DOHH2 (cell line): ENCODE data around the gene GAB2.

Source experiments
- H3F3A ChIP-seq: fragments of 200-600 bp; sonication (generic), shearing (Covaris generic); 2 replicates; pipeline ENCODE4 v1.6.0; 2016; ENCODE audit warnings: antibody characterized with exemption, mild to moderate bottlenecking; ENCODE audit not compliant: control insufficient read depth, insufficient read depth
- H3K27ac ChIP-seq: fragments of 200-600 bp; sonication (generic); 2 replicates; pipeline ENCODE4 v1.5.1; 2014; ENCODE audit warnings: low read depth, mild to moderate bottlenecking, low read length, moderate library complexity
- H3K27me3 ChIP-seq: fragments of 200-600 bp; sonication (generic); 2 replicates; pipeline ENCODE4 v1.6.1; 2014; ENCODE audit warnings: mild to moderate bottlenecking, low read length, mixed read lengths; ENCODE audit not compliant: control insufficient read depth
- H3K36me3 ChIP-seq: fragments of 200-600 bp; sonication (generic); 2 replicates; pipeline ENCODE4 v1.6.1; 2014; ENCODE audit warnings: mild to moderate bottlenecking, low read length, moderate library complexity, mixed read lengths; ENCODE audit not compliant: control insufficient read depth
- H3K4me1 ChIP-seq: fragments of 200-600 bp; sonication (generic); 2 replicates; pipeline ENCODE4 v1.6.1; 2014; ENCODE audit warnings: mild to moderate bottlenecking, low read length, mixed read lengths; ENCODE audit not compliant: control insufficient read depth
- H3K4me2 ChIP-seq: fragments of 200-600 bp; sonication (generic); 2 replicates; pipeline ENCODE4 v1.6.0; 2014; ENCODE audit warnings: mild to moderate bottlenecking, low read length, moderate library complexity
- H3K4me3 ChIP-seq: fragments of 200-600 bp; sonication (generic); 2 replicates; pipeline ENCODE4 v1.5.1; 2014; ENCODE audit warnings: mild to moderate bottlenecking, low read length, mixed read lengths
- H3K79me2 ChIP-seq: fragments of 200-600 bp; sonication (generic); 2 replicates; pipeline ENCODE4 v1.6.1; 2014; ENCODE audit warnings: mild to moderate bottlenecking, low read length, mixed read lengths; ENCODE audit not compliant: control insufficient read depth
- H3K9me2 ChIP-seq: fragments of 200-600 bp; sonication (generic); replicated peaks from 2 replicates; pipeline ENCODE4 v1.6.1; 2014; ENCODE audit warnings: mild to moderate bottlenecking, low read length, mixed read lengths; ENCODE audit not compliant: control insufficient read depth
- H3K9me3 ChIP-seq: fragments of 200-600 bp; sonication (generic); 2 replicates; pipeline ENCODE4 v1.6.1; 2014; ENCODE audit warnings: antibody characterized with exemption, low read length, mixed read lengths; ENCODE audit not compliant: control insufficient read depth, insufficient read depth
- H4K20me1 ChIP-seq: fragments of 200-600 bp; sonication (generic); 2 replicates; pipeline ENCODE4 v1.6.0; 2014; ENCODE audit warnings: low read depth, mild to moderate bottlenecking, antibody characterized with exemption, low read length, moderate library complexity; ENCODE audit not compliant: control insufficient read depth, insufficient read depth
- CTCF ChIP-seq: fragments of 200-600 bp; sonication (generic); IDR thresholded peaks from one replicate; pipeline ENCODE4 v1.5.1; 2014; ENCODE audit warnings: antibody characterized with exemption, mild to moderate bottlenecking, low read depth, low read length; ENCODE audit not compliant: poor library complexity, severe bottlenecking
- EZH2phosphoT487 ChIP-seq: fragments of 200-600 bp; sonication (generic); IDR thresholded peaks from 2 replicates; pipeline ENCODE4 v1.6.1; 2017; ENCODE audit warnings: borderline replicate concordance, mild to moderate bottlenecking, antibody characterized with exemption, low read length, moderate library complexity, mixed read lengths

The GAB2 gene

GRCh38 chr11:78414321-78415051 is 3.1 kb downstream of the GAB2 start:
- Histone ChIP-seq H3K4me2 (no peak overlapping the region), H3F3A (peaks cover 15% of the 10 kb centered on the region), H3K9me2 (no peaks in the 10 kb centered on the region), H3K4me3 (no peak overlapping the region), H3K27me3 (peaks cover 27% of the 10 kb centered on the region), H4K20me1 (no peaks in the 10 kb centered on the region; the same call in 1 of the 2 replicates), H3K27ac (no peak overlapping the region), H3K9me3 (peaks cover 6% of the 10 kb centered on the region), H3K4me1 (peaks cover 19% of the 10 kb centered on the region), H3K79me2 (no peaks in the 10 kb centered on the region), H3K36me3 (no peaks in the 10 kb centered on the region)
- TF ChIP-seq EZH2phosphoT487 (no peak), CTCF (peak; percentile 50)

GRCh38 chr11:78408619-78409018 is 9.0 kb downstream of the GAB2 start:
- no peak overlapping the region for H3K27ac ChIP-seq
- peaks cover 3% of the 10 kb centered on the region; the same call in 1 of the 2 replicates for H3K27me3 ChIP-seq
- H3K9me3 ChIP-seq: peaks cover 9% of the 10 kb centered on the region
- H4K20me1 ChIP-seq: no peaks in the 10 kb centered on the region
- H3F3A ChIP-seq: no peaks in the 10 kb centered on the region
- no peaks in the 10 kb centered on the region for H3K36me3 ChIP-seq
- peaks cover 8% of the 10 kb centered on the region for H3K4me1 ChIP-seq
- no peak overlapping the region for H3K4me3 ChIP-seq
- H3K9me2 ChIP-seq: no peaks in the 10 kb centered on the region; the same call in 1 of the 2 replicates
- H3K4me2 ChIP-seq: no peak overlapping the region
- no peak for TF ChIP-seq CTCF
- no peak for TF ChIP-seq EZH2phosphoT487
- no peaks in the 10 kb centered on the region for H3K79me2 ChIP-seq

- H3K4me2 ChIP-seq: no peak overlapping the region
- no peak overlapping the region for H3K27ac ChIP-seq
Measured at GRCh38 chr11:78406568-78407196, 10.9 kb downstream of the GAB2 start.

More at GRCh38 chr11:78406568-78407196, 10.9 kb downstream of the GAB2 start:
- peaks cover 8% of the 10 kb centered on the region for H3K4me1 ChIP-seq
- no peak overlapping the region for H3K4me3 ChIP-seq
- no peaks in the 10 kb centered on the region for H3K79me2 ChIP-seq
- no peaks in the 10 kb centered on the region for H3K27me3 ChIP-seq
- TF ChIP-seq CTCF (no peak), EZH2phosphoT487 (no peak)
- no peaks in the 10 kb centered on the region for H4K20me1 ChIP-seq
- no peaks in the 10 kb centered on the region for H3K36me3 ChIP-seq
- H3K9me2 ChIP-seq: no peaks in the 10 kb centered on the region; the same call in 1 of the 2 replicates
- no peaks in the 10 kb centered on the region for H3F3A ChIP-seq
- peaks cover 9% of the 10 kb centered on the region for H3K9me3 ChIP-seq
